AG09309 (cell line): ENCODE results near the gene RAD51B.

Experiments used
- DNase-seq: peaks from one replicate; pipeline ENCODE4 v3.0.0-alpha.2; 2010; ENCODE audit warnings: low read depth
- H3K4me3 ChIP-seq: 2 replicates; pipeline ENCODE4 v1.5.1; 2011; ENCODE audit warnings: mild to moderate bottlenecking, low read depth, low read length, moderate library complexity; ENCODE audit not compliant: control insufficient read depth
- CTCF ChIP-seq: IDR thresholded peaks from 2 replicates; pipeline ENCODE4 v1.5.1; 2011; ENCODE audit warnings: mild to moderate bottlenecking, low read depth, low read length, inconsistent platforms; ENCODE audit not compliant: insufficient read depth, control insufficient read depth; ENCODE audit errors: missing control alignments

RAD51B gene

DNA sequence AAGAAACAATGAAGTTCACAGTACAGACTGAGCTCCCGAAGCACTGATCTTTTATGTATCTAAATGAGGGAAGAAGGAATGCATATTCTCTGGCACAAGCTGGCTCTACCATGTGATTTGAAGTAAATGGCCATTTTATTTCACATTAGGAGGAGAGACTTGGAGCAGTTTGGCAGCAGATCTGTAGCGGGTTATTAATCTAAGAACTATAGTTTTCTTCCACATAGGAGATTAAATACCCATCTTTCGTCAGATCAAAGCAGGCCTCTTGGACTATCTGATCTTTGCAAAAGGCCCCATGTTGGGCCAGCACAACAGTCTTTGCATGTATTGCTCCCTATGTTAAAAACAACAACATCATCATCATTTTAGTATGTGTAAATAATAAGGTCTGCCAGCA lies 495.5 kb downstream of the RAD51B start:
- DNase-seq: no peak
- TF ChIP-seq CTCF: no peak
- H3K4me3 ChIP-seq: no peak overlapping the region

GRCh38 chr14:68316078-68316868 lies 496.7 kb downstream of the RAD51B start:
- no peak for DNase-seq
- no peak overlapping the region for H3K4me3 ChIP-seq
- no peak for TF ChIP-seq CTCF

GRCh38 chr14:68317239-68317638 lies 497.7 kb downstream of the RAD51B start:
- no peak for TF ChIP-seq CTCF
- no peak for DNase-seq
- H3K4me3 ChIP-seq: no peak overlapping the region

DNA sequence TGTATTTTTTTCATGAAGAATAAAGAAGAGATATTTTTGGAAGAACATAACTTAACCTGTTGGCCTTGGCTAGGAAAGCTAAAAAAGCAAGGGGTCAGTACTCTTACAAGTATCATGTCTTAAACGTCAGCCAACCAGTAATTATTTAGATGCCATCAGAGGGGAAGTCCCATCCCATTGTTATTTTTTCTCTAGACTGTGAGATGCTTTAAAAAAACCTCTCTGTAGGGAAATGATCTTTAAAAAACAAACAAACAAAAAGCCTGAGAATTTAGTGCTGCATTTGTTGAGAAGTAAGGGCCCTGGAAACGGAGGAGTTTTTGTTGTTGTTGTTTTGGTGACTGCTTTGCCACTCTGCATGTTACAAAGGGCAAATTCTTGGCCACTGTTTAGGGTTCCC lies 499.2 kb downstream of the RAD51B start:
- H3K4me3 ChIP-seq: no peak overlapping the region
- no peak for DNase-seq
- TF ChIP-seq CTCF: no peak

GRCh38 chr14:68320495-68320894 lies 500.9 kb downstream of the RAD51B start:
- TF ChIP-seq CTCF: no peak

DNA sequence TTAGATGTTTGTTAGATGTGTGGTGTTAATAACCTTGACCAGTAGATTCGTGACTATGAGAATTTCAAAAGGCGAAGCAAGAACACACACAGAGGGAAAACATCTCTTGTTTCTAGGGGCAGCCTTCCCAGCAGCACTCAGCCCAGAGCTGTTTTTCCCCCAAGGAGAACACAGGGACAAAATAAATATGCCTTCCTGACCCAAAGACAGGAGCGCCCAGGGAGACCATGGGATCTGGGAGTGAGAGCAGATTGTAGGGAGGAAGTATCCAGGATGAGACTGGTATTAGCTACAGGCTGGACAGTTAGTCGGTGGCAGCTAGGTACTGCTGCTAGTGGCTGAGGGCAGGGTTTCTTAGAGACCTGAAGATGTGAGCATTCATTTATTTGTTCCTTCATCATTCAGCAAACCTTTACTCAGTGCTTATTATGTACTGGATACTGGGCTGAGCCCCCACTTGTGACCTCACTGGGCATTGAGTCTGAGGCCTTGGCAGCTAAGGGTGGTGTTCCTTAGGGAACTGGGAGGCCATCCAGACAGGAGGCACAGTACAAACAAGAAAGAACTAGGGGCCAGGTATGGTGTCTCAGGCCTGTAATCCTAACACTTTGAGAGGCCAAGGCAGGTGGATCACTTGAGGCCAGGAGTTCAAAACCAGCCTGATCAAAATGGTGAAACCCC lies 503.5 kb downstream of the RAD51B start:
- no peak for TF ChIP-seq CTCF
- DNase-seq: no peak
- no peak overlapping the region for H3K4me3 ChIP-seq

More at GRCh38 chr14:68320495-68320894, 500.9 kb downstream of the RAD51B start:
- H3K4me3 ChIP-seq: no peak overlapping the region
- no peak for DNase-seq
